ENCODE measurements around the gene GPRC5C.

The GPRC5C gene

DNA sequence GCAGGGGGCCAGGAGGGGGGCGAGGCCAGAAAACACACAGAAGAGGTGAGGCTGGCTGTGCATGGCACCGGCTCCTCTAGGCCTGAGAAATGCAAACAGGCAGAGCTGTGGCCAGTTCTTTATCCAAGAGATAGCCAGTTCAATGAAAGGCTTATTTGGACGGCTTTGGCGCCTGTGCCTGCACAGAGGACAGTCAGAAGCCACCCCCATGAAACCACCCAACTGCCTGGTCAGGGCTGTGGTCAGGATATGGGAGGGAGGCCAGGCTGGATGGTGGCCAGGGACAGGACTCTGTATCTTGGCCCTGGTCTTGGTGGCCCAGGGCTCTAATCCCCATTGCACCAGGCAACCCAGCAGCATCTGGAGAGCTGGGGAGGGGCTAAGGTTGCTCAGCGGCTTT is 24.5 kb upstream of the GPRC5C start:
- DNase-seq (ENCODE audit: low read depth, low spot score): no peak

DNA sequence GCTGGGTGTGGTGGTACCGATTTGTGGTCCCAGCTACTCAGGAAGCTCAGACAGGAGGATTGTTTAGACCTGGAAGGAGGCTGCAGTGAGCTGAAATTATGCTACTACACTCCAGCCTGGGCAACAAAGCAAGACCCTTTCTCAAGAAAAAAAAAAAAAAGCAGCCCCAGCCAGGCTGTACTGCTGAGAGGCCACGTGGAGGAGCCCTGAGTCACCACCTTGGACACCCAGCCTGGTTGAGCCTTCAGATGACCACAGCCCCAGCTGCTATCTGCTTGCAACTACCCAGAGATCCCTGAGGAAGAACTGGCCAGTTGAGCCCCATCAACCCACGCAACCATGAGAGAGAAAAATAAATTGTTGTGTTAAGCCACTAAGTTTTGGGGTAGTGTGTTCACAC is 23.6 kb upstream of the GPRC5C start:
- DNase-seq (ENCODE audit: low read depth, low spot score): no peak

DNA sequence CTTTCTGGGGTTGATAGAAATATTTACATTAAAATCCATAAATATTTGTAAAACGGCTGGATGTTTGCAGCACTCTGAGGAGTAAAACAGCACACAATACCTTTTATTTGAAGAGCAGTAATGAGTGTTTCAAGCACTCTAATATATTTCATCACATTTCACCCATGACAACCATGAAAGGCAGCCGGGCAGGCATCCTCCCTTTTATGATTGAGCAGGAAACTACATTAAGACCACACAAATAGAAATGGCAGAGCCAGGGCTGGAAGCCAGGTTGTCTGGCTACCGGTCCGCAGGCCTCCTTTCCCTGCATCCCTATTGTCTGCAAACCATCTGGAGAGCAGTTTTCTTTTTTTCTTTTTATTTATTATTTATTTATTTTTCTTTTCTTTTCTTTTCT is 23.1 kb upstream of the GPRC5C start:
- no peak for DNase-seq (ENCODE audit: low read depth, low spot score)

DNA sequence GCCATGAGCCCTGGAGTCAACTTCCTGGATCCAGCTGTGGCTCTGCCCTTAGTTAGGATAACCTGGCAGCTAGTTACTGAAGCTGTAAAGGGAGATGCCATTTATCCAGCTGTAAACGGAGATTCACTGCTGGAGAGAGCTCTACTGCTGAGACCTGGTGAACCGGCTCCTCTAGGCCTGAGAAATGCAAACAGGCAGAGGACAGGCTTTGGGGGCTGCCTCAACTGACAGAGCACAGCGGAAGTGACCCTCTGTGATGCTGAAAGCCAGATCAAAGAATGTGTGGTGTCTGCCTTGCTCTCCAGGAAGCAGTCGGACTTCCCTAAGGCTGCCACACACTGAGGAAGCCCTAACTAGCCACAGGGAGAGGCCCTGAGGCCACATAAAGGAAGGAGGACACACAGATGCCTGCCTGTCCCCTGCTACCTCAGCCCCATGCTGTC is 21.9 kb upstream of the GPRC5C start:
- DNase-seq (ENCODE audit: low read depth, low spot score): no peak

DNA sequence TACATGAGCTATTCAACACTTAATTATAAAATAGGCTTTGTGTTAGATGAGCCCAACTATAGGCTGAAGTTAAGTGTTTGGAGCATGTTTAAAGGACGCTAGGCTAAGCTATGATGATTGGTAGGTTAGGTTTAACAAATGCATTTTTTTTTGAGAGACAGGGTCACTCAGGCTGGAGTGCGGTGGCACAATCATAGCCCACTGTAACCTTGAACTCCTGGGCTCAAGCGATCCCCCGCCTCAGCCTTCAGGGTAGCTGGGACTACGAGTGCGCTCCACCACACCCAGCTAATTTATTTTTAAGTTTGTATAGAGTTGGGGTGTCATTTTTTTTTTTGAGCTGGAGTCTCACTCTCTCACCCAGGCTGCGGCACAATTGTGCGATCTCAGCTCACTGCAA is 19.3 kb upstream of the GPRC5C start:
- DNase-seq (ENCODE audit: low read depth, low spot score): no peak

DNA sequence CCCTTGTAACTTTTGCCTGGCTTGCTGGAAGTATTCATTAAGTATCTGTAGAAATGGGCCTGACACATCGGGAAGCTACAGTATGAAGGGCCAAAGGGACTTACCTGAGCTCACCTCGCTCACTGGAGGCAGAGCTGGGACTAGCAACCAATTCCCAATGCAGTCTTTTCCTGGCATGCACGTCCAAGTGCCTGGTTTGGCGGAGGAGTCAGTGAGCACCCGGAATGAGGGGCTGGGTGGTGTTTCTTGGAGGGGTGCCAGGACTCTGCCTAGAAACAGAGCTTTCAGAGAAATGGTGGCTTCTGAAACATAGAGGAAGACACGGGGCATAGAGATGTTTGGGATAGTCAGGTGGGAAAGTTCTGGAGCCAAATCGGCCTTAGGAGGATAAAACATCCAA is 18.4 kb upstream of the GPRC5C start:
- DNase-seq (ENCODE audit: low read depth, low spot score): no peak

DNA sequence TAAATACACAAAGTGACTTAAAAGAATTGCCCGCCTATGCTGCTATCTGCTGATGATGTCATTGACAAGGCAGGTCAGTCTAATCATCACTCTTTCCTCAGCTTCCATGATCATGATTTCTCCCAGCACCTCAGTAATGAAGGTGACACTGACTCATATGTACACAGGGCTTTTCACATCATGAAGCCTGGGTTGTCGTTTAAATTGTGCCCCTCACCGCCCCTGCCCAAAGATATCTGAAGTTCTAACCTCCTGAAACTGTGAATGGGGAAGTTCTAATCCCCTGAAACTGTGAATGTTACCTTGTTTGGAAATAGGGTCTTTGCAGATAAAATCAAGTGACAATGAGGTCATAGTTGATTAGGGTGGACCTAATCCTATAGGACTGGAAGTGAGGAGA is 17.4 kb upstream of the GPRC5C start:
- no peak for DNase-seq (ENCODE audit: low read depth, low spot score)

DNA sequence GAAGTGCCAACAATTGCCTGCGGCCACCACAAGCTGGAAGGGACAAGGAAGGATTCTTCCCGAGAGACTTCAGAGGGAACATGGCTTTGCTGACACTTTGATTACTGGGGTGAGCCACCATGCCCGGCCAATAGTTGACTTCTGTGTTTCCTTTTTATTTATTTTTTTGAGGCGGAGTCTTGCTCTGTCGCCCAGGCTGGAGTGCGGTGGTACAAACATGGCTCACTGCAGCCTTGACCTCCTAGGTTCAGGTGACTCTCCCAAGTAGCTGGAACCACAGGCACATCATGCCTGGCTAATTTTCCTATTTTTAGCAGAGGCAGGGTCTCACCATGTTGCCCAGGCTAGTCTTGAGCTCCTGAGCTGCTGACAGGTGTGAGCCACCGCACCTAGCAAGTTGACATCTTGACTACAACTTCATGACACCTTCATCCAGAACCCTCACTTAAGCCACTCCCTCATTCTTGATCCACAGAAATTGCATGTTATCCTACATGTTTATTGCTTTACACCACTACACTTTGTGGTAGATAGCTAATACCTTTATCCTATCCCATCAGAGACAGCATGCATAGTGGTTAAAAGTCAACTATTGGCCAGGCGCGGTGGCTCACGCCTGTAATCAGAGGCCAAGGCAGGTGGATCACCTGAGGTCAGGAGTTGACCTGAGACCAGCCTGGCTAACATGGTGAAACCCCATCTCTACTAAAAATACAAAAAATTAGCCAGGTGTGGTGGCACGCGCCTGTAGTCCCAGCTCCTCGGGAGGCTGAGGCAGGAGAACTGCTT is 16.1 kb upstream of the GPRC5C start:
- no peak for DNase-seq (ENCODE audit: low read depth, low spot score)

DNA sequence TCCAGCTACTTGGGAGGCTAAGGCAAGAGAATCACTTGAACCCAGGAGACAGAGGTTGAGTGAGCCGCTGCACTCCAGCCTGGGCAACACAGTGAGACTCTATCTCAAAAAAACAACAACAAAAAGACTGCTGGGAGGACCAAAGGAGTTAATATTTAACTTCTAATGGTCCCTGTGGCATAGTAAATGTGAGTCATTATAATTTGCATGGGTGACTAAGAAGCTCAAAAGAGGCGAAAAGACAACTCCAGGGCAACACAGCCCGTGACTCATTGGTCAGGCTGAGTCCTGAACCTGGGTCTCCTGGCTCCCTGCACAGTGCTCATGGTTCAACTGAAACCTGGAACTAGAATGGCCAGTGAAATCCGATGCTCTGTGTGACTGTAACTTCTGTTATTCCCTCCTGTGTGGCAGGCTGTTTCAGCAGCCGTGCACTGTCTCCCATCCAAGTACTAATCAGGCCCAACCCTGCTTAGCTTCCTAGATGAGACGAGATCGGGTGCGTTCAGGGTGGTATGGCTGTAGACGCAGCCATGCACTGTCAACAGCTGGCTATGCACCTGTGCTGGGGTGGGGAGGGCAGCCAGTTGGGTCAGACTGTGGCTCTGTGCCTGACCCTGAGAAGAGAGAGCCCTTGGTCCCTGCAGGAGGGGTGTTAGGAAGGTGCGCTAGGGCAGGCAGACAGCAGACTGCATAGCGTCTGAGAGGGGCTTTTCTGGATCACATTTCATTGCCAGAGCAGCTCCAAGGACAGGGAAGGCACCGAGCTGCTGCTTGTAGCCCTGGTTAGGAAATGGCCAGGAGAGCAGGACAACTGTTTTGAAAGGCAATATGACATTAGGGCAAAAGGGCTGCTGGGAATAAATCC is 14.5 kb upstream of the GPRC5C start:
- DNase-seq (ENCODE audit: low read depth, low spot score): no peak

DNA sequence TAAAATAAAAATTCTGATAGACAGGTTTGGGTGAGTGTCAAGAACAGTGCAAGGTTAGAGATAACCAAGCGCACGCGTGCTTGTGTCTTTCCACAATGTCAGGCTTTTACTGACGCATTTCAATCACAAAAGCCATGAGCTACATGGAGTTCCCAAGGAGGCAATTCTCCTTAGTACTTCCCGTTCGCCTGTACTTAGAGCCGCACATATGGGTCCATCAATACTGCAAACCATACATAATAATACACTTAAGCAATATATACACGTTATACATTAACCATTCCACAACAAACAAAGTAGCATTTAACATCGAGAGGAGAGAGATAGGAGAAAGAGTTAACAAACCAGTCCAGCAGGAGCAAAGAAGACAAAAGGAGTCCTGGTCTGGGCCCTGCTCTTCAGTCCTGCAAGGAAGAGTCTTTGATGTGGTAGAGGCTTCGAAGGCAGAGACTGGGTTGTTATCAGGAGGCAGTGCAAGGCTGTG is 11.9 kb upstream of the GPRC5C start:
- DNase-seq (ENCODE audit: low read depth, low spot score): no peak

DNA sequence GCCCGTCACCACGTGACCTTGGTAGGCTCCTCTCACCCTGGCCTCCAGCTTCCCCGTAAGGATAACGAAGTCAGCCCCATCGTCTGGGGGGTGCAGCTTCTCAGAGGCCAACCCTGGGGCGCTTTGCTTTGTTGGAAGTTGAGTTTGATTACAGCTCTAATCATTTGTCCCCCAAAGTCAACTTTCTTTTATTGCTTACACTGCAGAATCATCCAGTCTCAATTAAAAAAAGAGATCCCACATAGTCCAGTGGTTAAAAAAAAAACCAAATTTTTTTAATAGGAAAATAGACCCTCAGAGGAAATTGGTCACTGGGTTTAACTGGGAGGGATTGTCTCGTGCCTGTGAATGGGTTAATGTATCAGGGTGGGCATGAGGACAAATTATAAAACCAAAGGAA is 7.8 kb upstream of the GPRC5C start:
- no peak for DNase-seq (ENCODE audit: low read depth, low spot score)

DNA sequence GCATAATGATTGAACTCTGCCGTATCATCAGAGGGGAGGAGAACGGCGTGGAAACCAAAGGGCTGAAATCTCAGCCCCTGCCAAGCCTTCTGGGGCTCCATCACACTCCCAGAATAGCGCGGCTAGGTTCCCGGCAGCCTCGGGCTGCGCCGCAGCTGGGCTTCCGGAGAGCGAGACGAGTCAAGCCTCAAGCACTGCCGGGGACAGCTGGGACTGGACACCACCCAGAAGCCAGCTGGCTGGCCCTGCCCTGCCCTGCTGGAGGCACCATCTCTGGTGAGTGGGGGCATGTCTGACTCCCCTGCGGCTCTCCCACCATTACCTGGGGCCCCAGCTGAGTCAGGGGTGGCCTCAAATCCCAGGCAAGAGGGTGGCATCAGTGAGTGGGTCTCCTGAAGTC is 7.2 kb upstream of the GPRC5C start:
- no peak for DNase-seq (ENCODE audit: low read depth, low spot score)

DNA sequence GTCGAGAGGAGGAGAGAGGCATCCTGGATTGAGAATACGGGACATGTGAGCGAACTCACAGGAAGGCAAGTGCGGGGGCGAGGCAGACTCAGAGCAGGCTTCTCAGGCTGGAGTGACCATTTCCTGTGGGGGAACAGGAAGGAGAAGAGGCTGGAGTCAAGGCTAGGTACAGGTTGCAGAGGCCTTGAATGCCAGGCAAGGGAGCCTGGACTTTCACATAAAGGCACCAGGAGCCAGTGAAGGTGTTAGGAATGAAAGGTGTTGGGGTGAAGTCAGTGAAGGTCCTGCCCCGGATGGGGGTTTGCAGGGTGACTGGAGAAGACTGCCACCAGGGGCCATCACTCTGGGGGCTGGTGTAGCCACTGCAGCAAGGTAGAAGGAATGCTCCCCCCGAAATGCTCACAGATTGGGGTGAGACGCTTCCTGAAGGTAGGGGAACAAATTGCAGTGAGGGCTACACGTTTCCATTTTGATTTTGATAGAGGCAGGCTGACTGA is 5.3 kb upstream of the GPRC5C start:
- DNase-seq (ENCODE audit: low read depth, low spot score): no peak

DNA sequence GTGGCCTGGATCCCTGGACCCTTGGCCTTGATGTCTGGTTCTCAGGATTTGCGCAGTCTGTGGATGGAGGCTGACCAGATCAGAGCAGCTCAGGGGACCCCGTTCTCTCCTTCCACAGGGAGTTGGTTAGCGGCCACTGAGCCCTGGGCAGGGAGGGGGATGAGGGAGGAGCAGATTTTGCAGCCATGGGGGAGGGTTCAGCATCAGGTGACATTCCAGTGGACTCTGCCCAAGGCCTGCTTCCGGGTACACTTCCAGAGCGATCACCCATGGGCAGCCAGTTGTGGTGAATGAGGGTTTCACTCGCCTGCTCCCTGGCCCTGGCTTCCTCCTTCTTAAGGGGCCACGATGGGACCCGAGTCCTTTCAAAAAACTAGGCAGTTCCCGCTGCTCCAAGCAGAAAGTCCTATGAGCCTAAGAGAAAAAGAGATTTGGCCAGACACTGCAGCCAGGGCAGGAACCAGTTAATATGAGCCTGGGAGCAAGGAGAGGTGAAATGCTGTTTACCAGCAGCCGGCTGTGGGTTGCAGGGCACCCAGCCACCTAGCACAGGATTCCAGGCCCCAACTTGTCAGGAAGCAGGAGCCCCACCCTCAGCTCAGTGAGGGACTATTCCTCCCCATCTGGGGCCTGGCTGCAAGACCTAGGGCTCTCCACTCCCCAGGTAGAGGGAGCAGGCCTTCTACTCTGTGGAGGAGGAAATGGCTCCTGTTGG is 4.7 kb upstream of the GPRC5C start:
- no peak for DNase-seq (ENCODE audit: low read depth, low spot score)

DNA sequence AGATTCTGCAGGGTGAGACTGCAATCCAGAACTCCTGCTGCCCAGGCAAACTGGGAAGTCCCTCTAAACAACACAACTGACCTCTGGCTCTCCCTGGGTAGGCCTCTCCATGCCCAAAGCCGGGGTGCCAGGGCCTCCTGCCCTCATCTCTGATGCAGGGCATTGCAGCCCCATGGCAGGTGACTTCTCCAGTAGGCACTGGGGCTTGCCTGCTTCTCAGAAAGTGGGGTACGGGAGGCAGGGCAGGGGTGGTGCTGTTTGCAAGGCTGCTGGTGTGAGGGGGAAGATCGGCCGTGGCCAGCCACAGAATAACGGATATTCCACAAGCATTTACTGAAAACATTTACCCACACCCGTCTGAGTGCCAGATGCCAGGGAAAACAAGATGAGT is 4.1 kb upstream of the GPRC5C start:
- no peak for DNase-seq (ENCODE audit: low read depth, low spot score)

DNA sequence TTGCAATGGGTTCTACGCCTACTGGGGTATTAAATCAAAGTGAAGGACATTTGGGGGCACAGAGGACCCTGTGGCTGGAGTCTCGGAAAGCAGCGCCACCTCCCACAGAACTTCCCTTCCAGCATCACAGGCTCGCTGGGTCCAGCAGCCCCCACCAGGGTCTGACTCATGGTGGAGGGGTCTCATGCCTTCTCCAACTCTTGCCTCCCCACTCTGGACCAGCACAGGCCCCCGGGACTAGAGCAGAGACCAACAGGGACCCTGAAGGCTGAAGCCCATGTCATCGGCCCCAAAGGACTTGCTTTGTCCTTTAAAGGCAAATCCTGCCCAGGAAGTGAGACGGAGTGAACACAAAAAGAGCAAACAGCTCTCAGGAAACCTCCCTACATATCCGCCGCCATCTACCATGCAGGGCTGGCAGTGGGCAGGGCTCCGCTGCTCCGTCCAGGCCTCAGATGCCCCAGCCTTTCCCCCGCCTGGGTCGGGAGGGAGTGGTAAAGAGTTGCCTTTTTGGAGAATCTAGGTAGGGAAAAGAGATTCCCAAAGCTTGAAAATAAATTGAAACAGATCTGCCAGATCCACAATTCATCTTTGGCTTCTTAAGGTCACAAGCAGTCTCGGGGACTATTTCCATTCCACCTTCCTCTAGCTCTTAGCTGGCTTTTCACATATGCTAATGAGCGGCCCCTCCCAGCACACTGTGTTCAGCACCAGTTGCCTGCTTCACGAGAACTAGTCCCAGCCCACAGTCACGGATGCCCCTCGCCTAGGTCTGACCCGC is 2.1 kb upstream of the GPRC5C start:
- DNase-seq (ENCODE audit: low read depth, low spot score): no peak

DNA sequence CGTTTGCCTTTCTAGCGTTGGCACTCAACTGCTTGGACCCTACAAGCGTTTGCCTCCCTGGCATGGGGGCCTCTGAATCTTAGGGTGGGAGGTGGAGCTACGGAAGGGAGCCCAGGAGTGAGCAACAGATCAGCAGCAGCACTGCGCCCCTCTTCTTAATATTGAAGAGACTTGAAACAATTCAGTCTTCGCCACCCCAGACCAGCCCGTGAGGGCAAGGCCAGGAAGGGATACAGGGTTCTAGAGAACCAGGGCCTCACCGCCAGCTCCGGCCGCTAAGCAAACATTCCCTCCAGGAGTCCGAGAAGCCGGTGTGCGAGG is 1.5 kb upstream of the GPRC5C start:
- no peak for DNase-seq (ENCODE audit: low read depth, low spot score)

DNA sequence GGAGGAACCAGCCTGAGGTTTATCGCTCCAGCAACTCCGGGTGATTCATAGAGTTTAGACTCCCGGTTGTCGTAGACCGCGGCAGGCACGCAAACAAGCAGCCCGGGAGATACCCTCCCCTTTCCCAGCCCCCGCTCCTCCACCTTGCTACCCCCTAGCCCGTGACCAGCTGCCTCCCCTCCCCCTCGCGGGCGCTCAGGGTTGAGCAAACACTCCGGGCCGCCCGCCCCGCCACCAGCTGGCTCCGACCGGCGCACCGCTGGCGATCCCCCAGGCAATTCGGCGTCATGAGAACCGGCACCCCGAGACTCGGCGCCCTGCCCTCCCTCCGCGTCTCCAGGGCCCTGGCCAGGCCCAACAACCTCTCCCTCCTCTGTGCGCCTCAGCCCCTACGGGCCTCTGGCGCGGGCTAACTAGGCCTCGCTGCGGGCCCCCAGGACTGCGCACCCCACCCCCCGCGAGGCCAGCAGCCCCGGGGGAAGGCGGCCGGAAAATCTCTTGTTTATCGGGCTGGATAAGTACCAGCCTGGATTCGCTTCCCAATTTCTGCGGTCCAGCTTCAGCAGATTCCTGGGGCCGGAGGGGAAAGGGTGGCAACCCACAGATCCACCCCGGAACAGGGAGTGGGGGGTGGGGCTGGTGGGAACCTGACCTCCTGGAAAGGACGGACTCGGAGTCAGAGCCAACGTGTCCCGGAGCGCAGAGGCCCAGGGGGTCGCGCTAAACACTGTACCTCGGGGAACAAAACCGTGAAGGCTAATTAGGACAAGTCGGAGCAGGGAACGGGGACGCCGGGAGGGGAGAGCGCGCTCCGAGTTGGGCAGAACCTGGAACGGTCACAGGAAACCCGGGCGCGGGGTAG is 951 bp upstream of the GPRC5C start:
- no peak for DNase-seq (ENCODE audit: low read depth, low spot score)

DNA sequence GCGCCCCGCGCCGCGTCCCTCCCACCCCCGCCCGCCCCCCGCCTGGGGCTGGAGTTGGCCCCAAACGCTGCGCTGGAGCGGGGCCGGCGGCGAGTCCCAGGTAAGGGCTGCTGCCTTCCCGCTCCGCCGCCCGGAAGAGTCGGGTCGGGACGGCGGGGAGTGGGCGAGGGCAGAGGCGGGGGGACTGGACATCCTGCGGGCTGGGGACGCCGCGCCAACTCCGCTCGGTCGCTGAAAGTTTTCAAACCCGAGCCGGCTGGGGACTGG is 469 bp downstream of the GPRC5C start:
- DNase-seq (ENCODE audit: low read depth, low spot score): no peak

DNA sequence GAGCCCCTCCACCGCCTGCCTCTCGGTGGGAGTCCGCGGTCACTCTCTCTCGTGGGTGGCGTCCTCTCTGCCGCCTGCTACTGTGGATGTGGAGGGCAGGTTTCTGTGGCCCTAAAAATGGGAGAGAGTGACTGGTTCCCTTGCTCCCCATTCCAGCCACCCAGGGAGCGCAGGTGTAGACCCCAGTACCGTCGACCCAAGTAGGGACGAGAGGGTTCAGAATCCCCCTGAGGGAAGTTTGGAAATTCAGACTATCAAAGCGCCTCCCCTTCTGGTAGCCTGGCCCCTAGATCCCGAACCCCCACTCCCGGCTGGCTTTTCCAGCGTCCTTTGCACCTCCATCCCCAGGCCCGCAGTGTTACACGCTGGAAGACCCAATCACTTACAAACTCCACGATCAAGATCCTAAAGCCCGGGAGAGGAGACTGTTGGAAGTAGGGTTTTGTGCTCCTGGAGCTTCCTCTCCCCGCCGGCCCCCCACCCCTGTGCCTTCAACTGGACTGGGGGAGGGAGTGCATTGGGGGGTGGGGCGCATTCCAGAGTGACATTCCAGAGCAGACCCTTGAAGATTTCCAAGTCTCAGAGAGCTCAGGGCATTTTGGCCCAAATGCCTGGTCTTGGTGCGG is 991 bp downstream of the GPRC5C start:
- DNase-seq (ENCODE audit: low read depth, low spot score): no peak
